ENCODE data around the gene LCA5.

LCA5 gene

DNA sequence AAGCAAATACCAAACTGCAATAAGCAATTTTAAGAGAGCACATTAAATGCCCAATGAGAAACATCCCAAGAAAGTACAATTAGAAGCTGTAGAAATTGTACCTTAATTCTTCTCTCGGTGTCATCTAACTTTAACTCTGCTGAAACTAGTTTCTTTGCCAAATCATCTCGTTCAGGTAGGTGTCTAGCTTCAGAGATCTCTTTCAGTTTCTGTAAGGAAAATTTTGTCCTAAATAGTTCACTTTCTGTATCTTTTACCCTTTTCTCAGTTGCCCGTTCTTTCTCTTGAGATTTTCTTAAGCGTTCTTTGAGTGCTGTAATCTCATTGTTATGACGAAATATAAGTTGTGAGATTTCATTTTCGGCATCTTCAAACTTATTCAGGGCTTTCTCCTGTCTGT, 24.1 kb downstream of the LCA5 start:
- H3K9ac ChIP-seq (ENCODE audit: low read length): no peak overlapping the region
- no peak overlapping the region for H3K27ac ChIP-seq (ENCODE audit: low read depth, low read length)
- no peaks in the 10 kb centered on the region for H3K36me3 ChIP-seq (ENCODE audit: low read length)
- no peaks in the 10 kb centered on the region for H3K9me3 ChIP-seq (ENCODE audit: insufficient read depth, low read length)
- H3K4me2 ChIP-seq (ENCODE audit: low read depth, low read length, poor library complexity, severe bottlenecking): no peak overlapping the region
- no peak overlapping the region for H3K4me3 ChIP-seq (ENCODE audit: insufficient read depth, low read length, poor library complexity, severe bottlenecking)
- TF ChIP-seq EZH2phosphoT487 (conservative IDR thresholded peaks at IDR 0.05; ENCODE audit: low read length) (no peak), CTCF (IDR thresholded peaks at IDR 0.05; ENCODE audit: insufficient read depth, low read length, poor library complexity, severe bottlenecking) (no peak)
- H2AFZ ChIP-seq (ENCODE audit: low read depth, low read length, severe bottlenecking): no peak overlapping the region
- no peaks in the 10 kb centered on the region for H3K9me2 ChIP-seq (replicated peaks; ENCODE audit: insufficient read depth, low read length)
- H3K79me2 ChIP-seq (ENCODE audit: insufficient read depth, low read length): no peaks in the 10 kb centered on the region
- no peaks in the 10 kb centered on the region for H3F3A ChIP-seq (ENCODE audit: insufficient read depth)
- H3K27me3 ChIP-seq (ENCODE audit: low read length): no peaks in the 10 kb centered on the region
- no peaks in the 10 kb centered on the region for H4K20me1 ChIP-seq (ENCODE audit: low read depth, low read length)

DNA sequence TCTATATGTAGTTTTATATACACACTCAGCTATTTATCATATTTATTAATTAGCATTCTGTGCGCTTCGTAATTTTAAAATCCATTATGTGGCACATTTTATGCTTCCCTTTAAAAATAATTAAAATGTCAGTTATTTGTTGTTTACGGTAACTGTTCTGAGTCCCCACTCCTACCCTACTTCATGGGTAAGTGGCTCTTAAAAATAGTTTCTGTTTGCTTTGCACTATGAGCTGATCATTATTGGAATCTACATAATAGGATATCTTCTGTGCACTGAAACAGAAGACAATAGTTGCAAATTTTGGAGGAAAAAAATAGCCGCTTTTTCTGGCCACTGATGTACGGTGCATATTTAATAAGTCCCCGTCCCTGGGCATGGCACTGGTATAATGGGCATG, 25.2 kb downstream of the LCA5 start:
- Histone ChIP-seq H3K4me2 (ENCODE audit: low read depth, low read length, poor library complexity, severe bottlenecking) (no peak overlapping the region), H3K4me3 (ENCODE audit: insufficient read depth, low read length, poor library complexity, severe bottlenecking) (no peak overlapping the region), H2AFZ (ENCODE audit: low read depth, low read length, severe bottlenecking) (no peak overlapping the region), H3K79me2 (ENCODE audit: insufficient read depth, low read length) (no peaks in the 10 kb centered on the region), H3K27ac (ENCODE audit: low read depth, low read length) (no peak overlapping the region), H3K9ac (ENCODE audit: low read length) (no peak overlapping the region), H3F3A (ENCODE audit: insufficient read depth) (no peaks in the 10 kb centered on the region), H3K36me3 (ENCODE audit: low read length) (no peaks in the 10 kb centered on the region), H3K9me2 (replicated peaks; ENCODE audit: insufficient read depth, low read length) (no peaks in the 10 kb centered on the region), H4K20me1 (ENCODE audit: low read depth, low read length) (no peaks in the 10 kb centered on the region), H3K9me3 (ENCODE audit: insufficient read depth, low read length) (no peaks in the 10 kb centered on the region), H3K27me3 (ENCODE audit: low read length) (no peaks in the 10 kb centered on the region)
- TF ChIP-seq EZH2phosphoT487 (conservative IDR thresholded peaks at IDR 0.05; ENCODE audit: low read length) (no peak), CTCF (IDR thresholded peaks at IDR 0.05; ENCODE audit: insufficient read depth, low read length, poor library complexity, severe bottlenecking) (no peak)

GRCh38 chr6:79510707-79511106, 26.5 kb downstream of the LCA5 start:
- no peak overlapping the region for H2AFZ ChIP-seq (ENCODE audit: low read depth, low read length, severe bottlenecking)
- H3K4me2 ChIP-seq (ENCODE audit: low read depth, low read length, poor library complexity, severe bottlenecking): no peak overlapping the region
- H3K27me3 ChIP-seq (ENCODE audit: low read length): no peaks in the 10 kb centered on the region
- no peaks in the 10 kb centered on the region for H3K9me2 ChIP-seq (replicated peaks; ENCODE audit: insufficient read depth, low read length)
- no peaks in the 10 kb centered on the region for H4K20me1 ChIP-seq (ENCODE audit: low read depth, low read length)
- no peaks in the 10 kb centered on the region for H3K36me3 ChIP-seq (ENCODE audit: low read length)
- H3K79me2 ChIP-seq (ENCODE audit: insufficient read depth, low read length): no peaks in the 10 kb centered on the region
- no peak overlapping the region for H3K27ac ChIP-seq (ENCODE audit: low read depth, low read length)
- no peaks in the 10 kb centered on the region for H3K9me3 ChIP-seq (ENCODE audit: insufficient read depth, low read length)
- TF ChIP-seq EZH2phosphoT487 (conservative IDR thresholded peaks at IDR 0.05; ENCODE audit: low read length) (no peak), CTCF (IDR thresholded peaks at IDR 0.05; ENCODE audit: insufficient read depth, low read length, poor library complexity, severe bottlenecking) (no peak)
- no peaks in the 10 kb centered on the region for H3F3A ChIP-seq (ENCODE audit: insufficient read depth)
- H3K9ac ChIP-seq (ENCODE audit: low read length): no peak overlapping the region
- H3K4me3 ChIP-seq (ENCODE audit: insufficient read depth, low read length, poor library complexity, severe bottlenecking): no peak overlapping the region

DNA sequence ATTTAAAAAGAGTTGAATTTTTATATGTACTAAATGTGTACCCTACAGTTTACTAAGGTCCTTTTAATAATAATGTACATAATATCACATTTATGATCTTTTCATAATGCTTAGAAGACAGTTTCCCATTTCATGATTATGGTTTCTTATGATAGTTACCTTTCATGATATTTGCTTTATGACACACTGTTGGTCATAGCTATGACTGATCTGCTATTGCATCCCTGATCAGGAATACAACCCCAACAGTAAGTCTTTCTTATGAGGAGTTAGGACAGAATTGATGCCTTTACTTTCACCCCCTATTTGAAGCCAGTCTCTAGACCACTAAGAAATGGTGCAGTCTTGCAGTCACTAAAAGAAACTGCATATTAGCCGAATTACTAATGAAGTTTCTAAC, 31.0 kb downstream of the LCA5 start:
- no peaks in the 10 kb centered on the region for H4K20me1 ChIP-seq (ENCODE audit: low read depth, low read length)
- no peaks in the 10 kb centered on the region for H3K9me3 ChIP-seq (ENCODE audit: insufficient read depth, low read length)
- no peaks in the 10 kb centered on the region for H3K9me2 ChIP-seq (replicated peaks; ENCODE audit: insufficient read depth, low read length)
- no peak for TF ChIP-seq CTCF (IDR thresholded peaks at IDR 0.05; ENCODE audit: insufficient read depth, low read length, poor library complexity, severe bottlenecking)
- TF ChIP-seq EZH2phosphoT487 (conservative IDR thresholded peaks at IDR 0.05; ENCODE audit: low read length): no peak
- H3K9ac ChIP-seq (ENCODE audit: low read length): no peak overlapping the region
- H3K27ac ChIP-seq (ENCODE audit: low read depth, low read length): no peak overlapping the region
- no peak overlapping the region for H3K4me3 ChIP-seq (ENCODE audit: insufficient read depth, low read length, poor library complexity, severe bottlenecking)
- H2AFZ ChIP-seq (ENCODE audit: low read depth, low read length, severe bottlenecking): no peak overlapping the region
- H3F3A ChIP-seq (ENCODE audit: insufficient read depth): no peaks in the 10 kb centered on the region
- H3K27me3 ChIP-seq (ENCODE audit: low read length): no peaks in the 10 kb centered on the region
- no peaks in the 10 kb centered on the region for H3K79me2 ChIP-seq (ENCODE audit: insufficient read depth, low read length)
- H3K4me2 ChIP-seq (ENCODE audit: low read depth, low read length, poor library complexity, severe bottlenecking): no peak overlapping the region
- no peaks in the 10 kb centered on the region for H3K36me3 ChIP-seq (ENCODE audit: low read length)

Measured in SU-DHL-6 (cell line).